Duodenal mucosa (tissue), 2 donors: ENCODE measurements around the gene LTBP2.

ENCODE experiments used
- H3K27ac ChIP-seq: one replicate; pipeline ENCODE4 v1.7.0; 2013; ENCODE audit warnings: low read depth, low read length
- H3K27me3 ChIP-seq, 2 donors: one replicate each; pipeline ENCODE4 v1.7.0; 2013; ENCODE audit warnings: low read length in 2 of 2, control low read depth in 1 of 2; ENCODE audit not compliant: insufficient read depth in 2 of 2, control insufficient read depth in 1 of 2
- H3K36me3 ChIP-seq, 2 donors: one replicate each; pipeline ENCODE4 v1.7.0; 2013; ENCODE audit warnings: low read length in 2 of 2, control low read depth in 1 of 2; ENCODE audit not compliant: insufficient read depth in 2 of 2, control insufficient read depth in 1 of 2
- H3K4me1 ChIP-seq, 2 donors: one replicate each; pipeline ENCODE4 v1.7.0; 2013; ENCODE audit warnings: low read length in 2 of 2, control low read depth in 1 of 2; ENCODE audit not compliant: insufficient read depth in 2 of 2, control insufficient read depth in 1 of 2
- H3K4me3 ChIP-seq, 2 donors: one replicate each; pipeline ENCODE4 v1.7.0; 2013; ENCODE audit warnings: low read length in 2 of 2, low read depth in 1 of 2
- H3K9ac ChIP-seq, 2 donors: one replicate each; pipeline ENCODE4 v1.7.0; 2013; ENCODE audit warnings: low read length in 2 of 2, low read depth in 1 of 2
- H3K9me3 ChIP-seq, 2 donors: one replicate each; pipeline ENCODE4 v1.7.0; 2013; ENCODE audit warnings: low read length in 2 of 2, control low read depth in 1 of 2; ENCODE audit not compliant: control insufficient read depth in 1 of 2

The LTBP2 gene

GRCh38 chr14:74567646-74568379, 44.2 kb downstream of the LTBP2 start:
- Histone ChIP-seq H3K9ac (no peak overlapping the region), H3K27me3 (no peaks in the 10 kb centered on the region), H3K36me3 (no peaks in the 10 kb centered on the region), H3K9me3 (no peaks in the 10 kb centered on the region), H3K4me1 (peaks cover 0 to under 1% of the 10 kb centered on the region in 2 donors), H3K4me3 (no peak overlapping the region), H3K27ac (no peak overlapping the region)

- Histone ChIP-seq H3K36me3 (no peaks in the 10 kb centered on the region), H3K9ac (no peak overlapping the region), H3K4me1 (no peaks in the 10 kb centered on the region), H3K27me3 (no peaks in the 10 kb centered on the region), H3K4me3 (no peak overlapping the region), H3K9me3 (no peaks in the 10 kb centered on the region), H3K27ac (no peak overlapping the region)
Observed at GRCh38 chr14:74567219-74567618, 44.8 kb downstream of the LTBP2 start.

- H3K36me3 ChIP-seq: no peaks in the 10 kb centered on the region
- H3K9me3 ChIP-seq: no peaks in the 10 kb centered on the region
- H3K27ac ChIP-seq: no peak overlapping the region
- no peaks in the 10 kb centered on the region for H3K27me3 ChIP-seq
- no peak overlapping the region for H3K4me3 ChIP-seq
- no peak overlapping the region for H3K9ac ChIP-seq
- no peaks in the 10 kb centered on the region for H3K4me1 ChIP-seq
Observed at GRCh38 chr14:74566174-74567141, 45.6 kb downstream of the LTBP2 start.

- H3K4me1 ChIP-seq: no peaks in the 10 kb centered on the region
- no peak overlapping the region for H3K27ac ChIP-seq
- H3K9me3 ChIP-seq: no peaks in the 10 kb centered on the region
- no peaks in the 10 kb centered on the region for H3K27me3 ChIP-seq
- H3K9ac ChIP-seq: no peak overlapping the region
- no peaks in the 10 kb centered on the region for H3K36me3 ChIP-seq
- no peak overlapping the region for H3K4me3 ChIP-seq
Observed at GRCh38 chr14:74563586-74564159, 48.4 kb downstream of the LTBP2 start.

- Histone ChIP-seq H3K36me3 (no peaks in the 10 kb centered on the region), H3K9ac (no peak overlapping the region), H3K27me3 (no peaks in the 10 kb centered on the region), H3K4me3 (no peak overlapping the region), H3K27ac (no peak overlapping the region), H3K9me3 (no peaks in the 10 kb centered on the region), H3K4me1 (no peaks in the 10 kb centered on the region)
Observed at GRCh38 chr14:74563233-74563585, 48.8 kb downstream of the LTBP2 start.

- Histone ChIP-seq H3K27me3 (no peaks in the 10 kb centered on the region), H3K36me3 (no peaks in the 10 kb centered on the region), H3K4me1 (no peaks in the 10 kb centered on the region), H3K4me3 (no peak overlapping the region), H3K9ac (no peak overlapping the region), H3K27ac (no peak overlapping the region), H3K9me3 (no peaks in the 10 kb centered on the region)
Observed at GRCh38 chr14:74562515-74563232, 49.4 kb downstream of the LTBP2 start.

GRCh38 chr14:74558655-74559054, 53.4 kb downstream of the LTBP2 start:
- Histone ChIP-seq H3K27me3 (no peaks in the 10 kb centered on the region), H3K4me1 (no peaks in the 10 kb centered on the region), H3K4me3 (no peak overlapping the region), H3K27ac (no peak overlapping the region), H3K36me3 (no peaks in the 10 kb centered on the region), H3K9ac (no peak overlapping the region), H3K9me3 (no peaks in the 10 kb centered on the region)

- Histone ChIP-seq H3K27me3 (no peaks in the 10 kb centered on the region), H3K4me1 (no peaks in the 10 kb centered on the region), H3K4me3 (no peak overlapping the region), H3K36me3 (no peaks in the 10 kb centered on the region), H3K9me3 (no peaks in the 10 kb centered on the region), H3K27ac (no peak overlapping the region), H3K9ac (no peak overlapping the region)
Observed at GRCh38 chr14:74557691-74558090, 54.3 kb downstream of the LTBP2 start.

- Histone ChIP-seq H3K9me3 (no peaks in the 10 kb centered on the region), H3K4me3 (no peak overlapping the region), H3K27ac (no peak overlapping the region), H3K36me3 (no peaks in the 10 kb centered on the region), H3K27me3 (peaks cover 0 to under 1% of the 10 kb centered on the region in 2 donors), H3K4me1 (no peaks in the 10 kb centered on the region), H3K9ac (no peak overlapping the region)
Observed at GRCh38 chr14:74555476-74556050, 56.5 kb downstream of the LTBP2 start.
